Activated B cell treated with CpG ODN at 0.5 μM for 24 hours (primary cell): ENCODE data around the gene CBX2. TPM values are rescaled to one million over a fixed set of nuclear protein-coding genes. Genes with fewer than 3 reads are reported as not detected.

Experiments used
- ATAC-seq: fragments of 200-7000 bp; cut with Tn5 transposase; one replicate; pipeline ENCODE4 v1.10.0; 2021; ENCODE audit warnings: low read depth, mild to moderate bottlenecking, moderate library complexity
- CTCF ChIA-PET: fragments of 350-600 bp; sonication (Branson Sonifier 250); formaldehyde crosslinking; loops from one replicate; lab custom pipeline; 2021; ENCODE audit warnings: antibody characterized with exemption; lab: Charles Lee
- POLR2A ChIA-PET: fragments of 350-600 bp; sonication (Branson Sonifier 250); formaldehyde crosslinking; loops from one replicate; lab custom pipeline; 2021; ENCODE audit warnings: antibody characterized with exemption; lab: Charles Lee
- DNase-seq: peaks from one replicate; pipeline ENCODE4 v3.0.0; 2022
- H3K27ac Mint-ChIP-seq: one replicate; pipeline ENCODE4 v1.8.0; 2020; ENCODE audit warnings: mixed read lengths
- H3K27me3 Mint-ChIP-seq: one replicate; pipeline ENCODE4 v1.8.0; 2021; ENCODE audit warnings: mixed read lengths
- H3K36me3 Mint-ChIP-seq: one replicate; pipeline ENCODE4 v1.8.0; 2021; ENCODE audit warnings: low read depth, mixed read lengths
- H3K4me1 Mint-ChIP-seq: one replicate; pipeline ENCODE4 v1.8.0; 2021; ENCODE audit warnings: mixed read lengths
- H3K4me3 Mint-ChIP-seq: one replicate; pipeline ENCODE4 v1.8.0; 2020; ENCODE audit warnings: mild to moderate bottlenecking, mixed read lengths
- H3K9me3 Mint-ChIP-seq: one replicate; pipeline ENCODE4 v1.8.0; 2020; ENCODE audit warnings: mixed read lengths
- intact Hi-C: fragments of 100-400 bp; cut with micrococcal nuclease; formaldehyde crosslinking; loops from one replicate; pipeline ENCODE4 v1.15.1; 2024
- total RNA-seq: library from RNA; stranded (reverse); gene quantifications from 2 replicates; pipeline ENCODE4 v1.2.3, GENCODE V29; 2022
- TF ChIP-seq, protein P1 (sequence below): fragments of 200-600 bp; IDR thresholded peaks from one replicate; pipeline ENCODE4 v1.8.0; 2022; ENCODE audit warnings: antibody characterized with exemption, mild to moderate bottlenecking

The CBX2 gene
- total RNA-seq, 1 donor from 2014 or later = 0.67 TPM

DNA sequence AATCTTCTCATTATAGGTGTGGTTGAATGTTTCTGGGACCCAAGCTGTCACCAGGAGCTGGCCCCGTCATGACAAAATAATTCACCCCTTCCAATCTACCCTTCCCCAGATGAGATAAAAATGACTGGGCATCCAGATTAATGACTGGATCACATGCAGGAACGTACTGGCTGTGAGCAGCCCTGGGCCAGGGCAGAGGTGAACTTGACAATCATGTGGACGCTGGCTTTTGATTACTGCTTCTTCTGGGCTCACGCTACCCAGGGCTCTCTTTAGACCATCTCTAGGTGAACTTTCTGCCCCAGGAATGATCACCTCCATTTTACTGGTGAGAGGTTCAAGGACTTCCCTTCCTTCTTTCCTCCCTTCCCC lies 43.0 kb downstream of the CBX2 start:
- TF ChIP-seq, protein P1, sequence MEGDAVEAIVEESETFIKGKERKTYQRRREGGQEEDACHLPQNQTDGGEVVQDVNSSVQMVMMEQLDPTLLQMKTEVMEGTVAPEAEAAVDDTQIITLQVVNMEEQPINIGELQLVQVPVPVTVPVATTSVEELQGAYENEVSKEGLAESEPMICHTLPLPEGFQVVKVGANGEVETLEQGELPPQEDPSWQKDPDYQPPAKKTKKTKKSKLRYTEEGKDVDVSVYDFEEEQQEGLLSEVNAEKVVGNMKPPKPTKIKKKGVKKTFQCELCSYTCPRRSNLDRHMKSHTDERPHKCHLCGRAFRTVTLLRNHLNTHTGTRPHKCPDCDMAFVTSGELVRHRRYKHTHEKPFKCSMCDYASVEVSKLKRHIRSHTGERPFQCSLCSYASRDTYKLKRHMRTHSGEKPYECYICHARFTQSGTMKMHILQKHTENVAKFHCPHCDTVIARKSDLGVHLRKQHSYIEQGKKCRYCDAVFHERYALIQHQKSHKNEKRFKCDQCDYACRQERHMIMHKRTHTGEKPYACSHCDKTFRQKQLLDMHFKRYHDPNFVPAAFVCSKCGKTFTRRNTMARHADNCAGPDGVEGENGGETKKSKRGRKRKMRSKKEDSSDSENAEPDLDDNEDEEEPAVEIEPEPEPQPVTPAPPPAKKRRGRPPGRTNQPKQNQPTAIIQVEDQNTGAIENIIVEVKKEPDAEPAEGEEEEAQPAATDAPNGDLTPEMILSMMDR = no peak
- DNase-seq (no peak), ATAC-seq (no peak)
- intact Hi-C loops = no loop called here
- Mint-ChIP-seq H3K27ac (no peak overlapping the region), H3K4me1 (peaks cover 7% of the 10 kb centered on the region), H3K27me3 (peaks cover 45% of the 10 kb centered on the region), H3K9me3 (no peaks in the 10 kb centered on the region), H3K4me3 (no peak overlapping the region), H3K36me3 (no peaks in the 10 kb centered on the region)
- ChIA-PET POLR2A (interaction anchor here (18.2 kb wide), 1 partner anchor 21 kb away, joined by 212 read pairs; the partner anchor contains the start of gene CBX4), CTCF (no interaction called here)

DNA sequence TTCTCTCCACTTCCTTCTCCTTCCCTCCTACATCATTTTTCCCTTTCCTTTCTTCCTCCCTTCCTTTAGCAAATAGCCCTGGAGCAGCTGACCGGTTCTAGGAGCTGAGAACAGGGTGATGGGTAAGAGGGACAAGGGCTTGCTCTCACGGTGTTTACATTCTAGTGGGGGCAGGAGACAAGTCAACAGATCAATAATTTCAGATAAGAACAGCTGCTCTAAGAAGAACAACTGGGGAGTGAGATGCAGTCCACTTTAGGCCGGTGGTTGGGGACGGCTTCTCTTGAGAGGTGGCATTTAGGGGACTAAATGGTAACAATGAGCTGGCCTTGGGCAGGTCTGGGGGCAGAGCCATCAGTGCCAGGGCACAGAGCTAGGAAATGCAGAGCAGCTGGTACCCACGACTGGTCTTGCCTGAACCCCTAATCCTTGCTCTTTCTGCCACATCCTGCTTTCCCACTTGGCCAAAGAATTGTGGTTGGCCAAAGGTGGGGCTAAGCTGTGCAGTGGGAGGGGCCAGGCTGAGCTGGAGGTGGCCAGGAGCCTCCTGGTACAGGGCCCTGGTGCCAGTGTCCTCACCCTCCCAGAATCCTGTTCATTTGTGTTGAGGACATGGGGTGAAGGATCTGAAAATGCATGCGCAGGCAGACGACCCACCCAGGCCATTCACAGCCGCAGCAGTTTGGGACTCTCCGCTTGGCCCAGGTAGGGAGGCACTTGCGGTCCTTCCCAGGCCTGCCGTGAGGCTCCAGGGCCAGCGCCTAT lies 43.6 kb downstream of the CBX2 start:
- H3K36me3 Mint-ChIP-seq = no peaks in the 10 kb centered on the region
- peaks cover 8% of the 10 kb centered on the region for H3K4me1 Mint-ChIP-seq
- ATAC-seq (no peak), DNase-seq (no peak)
- intact Hi-C loops = no loop called here
- H3K4me3 Mint-ChIP-seq = no peak overlapping the region
- peaks cover 44% of the 10 kb centered on the region for H3K27me3 Mint-ChIP-seq
- H3K9me3 Mint-ChIP-seq = no peaks in the 10 kb centered on the region
- POLR2A ChIA-PET = interaction anchor here (0.6 to 0.7 kb wide), 3 partner anchors 15 to 24 kb away, joined by 4 to 7 read pairs (median 5); partner anchors contain the start of genes CBX4 and CBX8
- TF ChIP-seq, protein P1 = no peak
- CTCF ChIA-PET = no interaction called here
- no peak overlapping the region for H3K27ac Mint-ChIP-seq

DNA sequence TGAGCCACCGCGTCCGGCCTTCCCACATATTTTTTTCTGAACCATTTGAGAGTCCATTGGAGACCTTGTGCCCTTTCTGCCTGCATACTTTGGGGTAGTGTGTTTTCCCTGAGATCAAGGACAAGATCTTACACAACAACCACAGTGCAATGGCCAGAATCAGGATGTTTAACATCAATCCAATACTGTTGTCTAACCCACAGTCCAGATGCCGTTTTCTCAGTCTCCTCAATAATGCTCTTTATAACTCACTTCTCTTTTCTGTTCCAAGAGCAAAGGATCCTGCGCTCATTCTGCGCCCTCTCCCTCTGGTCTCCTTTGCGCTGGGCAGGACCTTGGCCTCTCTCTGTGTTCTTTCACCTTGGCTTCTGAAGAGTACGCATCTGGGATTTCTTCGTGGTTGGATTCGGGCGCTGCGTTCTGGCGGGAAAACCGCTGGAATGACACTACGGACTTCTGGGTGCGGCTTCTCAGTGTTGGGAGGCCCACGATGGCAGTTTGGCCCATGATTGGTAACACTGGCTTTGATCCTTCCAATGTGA lies 44.7 kb downstream of the CBX2 start:
- Mint-ChIP-seq H3K27me3 (peaks cover 39% of the 10 kb centered on the region), H3K4me1 (peaks cover 9% of the 10 kb centered on the region), H3K9me3 (no peaks in the 10 kb centered on the region), H3K4me3 (no peak overlapping the region), H3K27ac (no peak overlapping the region), H3K36me3 (no peaks in the 10 kb centered on the region)
- POLR2A ChIA-PET = no interaction called here
- CTCF ChIA-PET = no interaction called here
- intact Hi-C loops = no loop called here
- TF ChIP-seq, protein P1 = no peak
- ATAC-seq (no peak), DNase-seq (no peak)

DNA sequence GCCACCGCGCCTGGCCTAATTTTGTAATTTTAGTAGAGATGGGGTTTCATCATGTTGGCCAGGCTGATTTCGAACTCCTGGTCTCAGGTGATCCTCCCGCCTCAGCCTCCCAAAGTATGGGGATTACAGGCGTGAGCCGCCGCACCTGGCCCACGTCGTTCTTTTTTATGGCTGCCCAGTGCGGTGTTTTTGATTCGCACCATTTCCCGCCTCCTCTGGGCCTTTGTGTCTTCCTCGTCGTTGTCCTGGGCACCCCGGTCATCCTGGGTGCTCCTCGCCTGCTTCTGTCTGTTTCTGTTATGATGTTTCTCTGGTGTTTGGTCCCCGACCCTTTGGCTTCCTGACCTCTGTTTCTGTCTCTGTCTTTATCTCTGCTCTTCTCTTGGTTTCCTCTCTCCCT lies 46.3 kb downstream of the CBX2 start:
- ATAC-seq (no peak), DNase-seq (no peak)
- no peak overlapping the region for H3K4me3 Mint-ChIP-seq
- TF ChIP-seq, protein P1 = no peak
- no peaks in the 10 kb centered on the region for H3K36me3 Mint-ChIP-seq
- ChIA-PET POLR2A (no interaction called here), CTCF (no interaction called here)
- H3K27me3 Mint-ChIP-seq = peaks cover 30% of the 10 kb centered on the region
- H3K9me3 Mint-ChIP-seq = no peaks in the 10 kb centered on the region
- peaks cover 9% of the 10 kb centered on the region for H3K4me1 Mint-ChIP-seq
- H3K27ac Mint-ChIP-seq = no peak overlapping the region
- intact Hi-C loops = no loop called here

DNA sequence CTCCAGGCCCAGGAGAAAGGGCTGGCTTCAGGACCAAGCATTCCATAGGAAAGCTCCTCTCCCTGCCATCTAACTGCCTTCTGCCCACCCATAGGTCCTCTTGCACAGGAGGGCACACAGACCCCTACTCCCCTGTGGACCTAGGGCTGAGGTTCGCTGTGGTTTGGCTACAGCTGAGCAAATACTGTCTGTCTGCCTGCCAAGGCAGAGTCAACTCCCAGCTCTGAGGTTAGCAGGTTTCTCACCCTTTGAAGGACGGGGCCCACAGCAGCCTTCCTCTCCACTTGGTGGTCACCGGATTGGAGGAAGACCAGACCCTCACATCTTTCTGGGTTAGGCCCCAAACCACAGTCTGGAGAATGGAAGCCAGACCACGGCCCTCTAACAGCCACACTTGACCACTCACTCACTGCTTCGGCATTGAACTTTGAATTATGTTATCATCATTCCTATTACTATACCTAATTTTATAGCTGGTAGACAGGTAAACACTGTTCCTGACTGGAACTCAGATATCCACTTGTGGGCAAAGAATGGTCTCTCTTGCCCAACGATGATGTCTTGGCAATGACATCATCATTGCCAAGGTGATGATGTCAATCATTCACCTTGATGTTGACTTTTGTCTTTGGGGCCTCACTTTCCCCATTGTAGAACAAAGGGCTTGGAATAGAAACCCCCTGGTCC lies 47.1 kb downstream of the CBX2 start:
- ChIA-PET CTCF (no interaction called here), POLR2A (no interaction called here)
- peaks cover 9% of the 10 kb centered on the region for H3K4me1 Mint-ChIP-seq
- no peaks in the 10 kb centered on the region for H3K9me3 Mint-ChIP-seq
- peaks cover 28% of the 10 kb centered on the region for H3K27me3 Mint-ChIP-seq
- intact Hi-C loops = no loop called here
- H3K36me3 Mint-ChIP-seq = no peaks in the 10 kb centered on the region
- ATAC-seq (no peak), DNase-seq (no peak)
- no peak overlapping the region for H3K27ac Mint-ChIP-seq
- TF ChIP-seq, protein P1 = no peak
- H3K4me3 Mint-ChIP-seq = no peak overlapping the region
